ENCODE results near the gene F7. TPM values are rescaled to one million over a fixed set of nuclear protein-coding genes. Genes with fewer than 3 reads are reported as not detected.

The F7 gene
- total RNA-seq, 1 donor from 2014 or later = 0.30 TPM

Other genes starting within 250 kb of the F7 start
- 4.7 and 8.3 TPM in 2 replicates for gene MCF2L, start 136.6 kb upstream of the F7 start, total RNA-seq
- gene F10, start 17.0 kb downstream of the F7 start, total RNA-seq = 0.10 and 1.0 TPM in 2 replicates
- not detected in 2 replicates for gene PROZ, start 52.9 kb downstream of the F7 start, total RNA-seq
- 54.2 and 71.9 TPM in 2 replicates for gene PCID2, start 102.9 kb downstream of the F7 start, total RNA-seq
- gene CUL4A, start 103.8 kb downstream of the F7 start, total RNA-seq = 130 and 156 TPM in 2 replicates
- gene LAMP1, start 191.4 kb downstream of the F7 start, total RNA-seq = 222 and 231 TPM in 2 replicates

Measured in renal cortical epithelial cell (primary cell).